Activated naive CD8-positive, alpha-beta T cell (primary cell): Measurements from ENCODE around the gene MACF1.
A peak's percentile ranks its signal among the peaks of the same experiment; 100 is the strongest.

Source experiments
- H3K27ac Mint-ChIP-seq: one replicate; pipeline ENCODE4 v1.8.0; 2021; ENCODE audit warnings: mixed read lengths
- H3K27me3 Mint-ChIP-seq: one replicate; pipeline ENCODE4 v1.8.0; 2021; ENCODE audit warnings: mixed read lengths
- H3K36me3 Mint-ChIP-seq: one replicate; pipeline ENCODE4 v1.8.0; 2021; ENCODE audit warnings: mixed read lengths
- H3K4me1 Mint-ChIP-seq: one replicate; pipeline ENCODE4 v1.8.0; 2021; ENCODE audit warnings: low read depth, mixed read lengths
- H3K4me3 Mint-ChIP-seq: one replicate; pipeline ENCODE4 v1.8.0; 2021; ENCODE audit warnings: mild to moderate bottlenecking, mixed read lengths
- H3K9me3 Mint-ChIP-seq: one replicate; pipeline ENCODE4 v1.8.0; 2021; ENCODE audit warnings: low read depth, mixed read lengths

MACF1 gene

DNA sequence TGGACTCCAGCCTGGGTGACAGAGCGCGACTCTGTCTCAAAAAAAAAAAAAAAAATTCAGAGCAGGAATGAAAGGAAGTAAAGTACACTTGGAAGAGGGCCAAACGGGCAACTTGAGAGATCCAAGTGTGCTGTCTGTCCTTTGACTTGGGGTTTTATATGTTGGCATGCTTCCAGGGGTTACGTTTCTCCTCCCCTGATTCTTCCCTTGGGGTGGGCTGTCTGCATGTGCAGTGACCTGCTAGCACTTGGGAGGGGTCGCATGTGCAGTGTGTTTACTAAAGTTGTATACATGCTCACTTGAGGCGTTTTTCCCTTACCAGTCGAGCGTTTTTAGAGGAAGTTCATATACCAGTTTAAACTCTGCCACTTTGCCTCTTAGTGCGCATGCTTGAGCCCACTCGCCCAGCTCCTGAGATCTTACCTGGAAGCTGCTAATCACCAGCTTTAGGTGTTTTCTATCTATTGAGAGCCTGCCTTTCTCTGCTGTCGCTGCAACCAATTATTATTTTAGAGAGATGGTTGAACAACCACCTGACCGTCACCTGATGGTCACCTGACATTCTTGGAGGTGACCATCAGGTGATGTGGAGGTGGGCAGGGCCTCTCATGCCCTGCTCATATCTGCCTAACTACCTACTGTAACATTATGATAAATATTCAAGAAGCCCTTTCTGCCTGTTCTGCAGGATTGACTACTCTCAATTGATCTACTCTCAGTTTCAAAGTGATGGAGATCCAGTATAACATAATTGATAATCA lies 140.1 kb downstream of the MACF1 start:
- Mint-ChIP-seq H3K4me3 (no peak overlapping the region), H3K4me1 (no peaks in the 10 kb centered on the region), H3K9me3 (no peaks in the 10 kb centered on the region), H3K36me3 (peaks cover 11% of the 10 kb centered on the region), H3K27ac (no peak overlapping the region), H3K27me3 (no peaks in the 10 kb centered on the region)

DNA sequence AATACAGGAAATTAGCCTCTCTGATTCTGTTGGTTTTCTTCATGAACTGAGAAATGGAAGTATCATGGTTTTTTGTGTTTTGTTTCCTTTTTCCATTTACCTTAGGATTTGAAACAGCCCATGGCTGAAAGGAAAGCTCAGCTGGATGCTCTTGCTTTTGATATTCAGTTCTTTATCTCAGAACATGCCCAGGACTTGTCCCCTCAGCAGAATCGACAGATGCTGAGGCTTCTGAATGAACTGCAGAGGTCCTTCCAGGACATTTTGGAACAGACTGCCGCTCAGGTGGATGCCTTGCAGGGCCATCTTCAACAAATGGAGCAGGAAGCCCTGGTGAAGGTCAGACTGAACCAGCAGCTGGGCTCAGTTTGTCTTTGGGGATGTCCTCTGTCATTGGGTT lies 142.4 kb downstream of the MACF1 start:
- Mint-ChIP-seq H3K9me3 (no peaks in the 10 kb centered on the region), H3K36me3 (peaks cover 15% of the 10 kb centered on the region), H3K4me1 (no peaks in the 10 kb centered on the region), H3K27ac (peak overlapping the region; percentile 68), H3K27me3 (no peaks in the 10 kb centered on the region), H3K4me3 (no peak overlapping the region)

- H3K9me3 Mint-ChIP-seq: no peaks in the 10 kb centered on the region
- H3K27me3 Mint-ChIP-seq: no peaks in the 10 kb centered on the region
- no peak overlapping the region for H3K27ac Mint-ChIP-seq
- H3K36me3 Mint-ChIP-seq: peaks cover 14% of the 10 kb centered on the region
- no peaks in the 10 kb centered on the region for H3K4me1 Mint-ChIP-seq
- no peak overlapping the region for H3K4me3 Mint-ChIP-seq
These were observed 143.8 kb downstream of the MACF1 start for GRCh38 chr1:39348278-39348677.

DNA sequence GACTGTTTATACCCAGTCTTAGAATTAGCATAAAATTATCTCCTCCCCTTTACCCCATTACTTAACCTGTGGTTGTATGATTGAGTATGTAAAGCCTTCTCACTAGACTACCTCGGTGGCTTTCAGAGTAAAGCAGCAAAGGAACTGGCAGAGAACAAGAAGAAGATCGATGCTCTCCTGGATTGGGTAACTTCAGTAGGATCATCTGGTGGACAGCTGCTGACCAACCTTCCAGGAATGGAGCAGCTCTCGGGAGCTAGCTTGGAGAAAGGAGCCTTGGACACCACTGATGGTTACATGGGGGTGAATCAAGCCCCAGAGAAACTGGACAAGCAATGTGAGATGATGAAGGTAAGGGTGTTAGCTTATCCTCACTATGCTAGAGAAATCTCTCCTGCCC lies 148.4 kb downstream of the MACF1 start:
- no peaks in the 10 kb centered on the region for H3K9me3 Mint-ChIP-seq
- no peak overlapping the region for H3K4me3 Mint-ChIP-seq
- no peaks in the 10 kb centered on the region for H3K4me1 Mint-ChIP-seq
- peak overlapping the region; percentile 48 for H3K27ac Mint-ChIP-seq
- H3K27me3 Mint-ChIP-seq: no peaks in the 10 kb centered on the region
- peaks cover 14% of the 10 kb centered on the region for H3K36me3 Mint-ChIP-seq

GRCh38 chr1:39354572-39354971 lies 150.1 kb downstream of the MACF1 start:
- Mint-ChIP-seq H3K27me3 (no peaks in the 10 kb centered on the region), H3K36me3 (peaks cover 12% of the 10 kb centered on the region), H3K27ac (no peak overlapping the region)

DNA sequence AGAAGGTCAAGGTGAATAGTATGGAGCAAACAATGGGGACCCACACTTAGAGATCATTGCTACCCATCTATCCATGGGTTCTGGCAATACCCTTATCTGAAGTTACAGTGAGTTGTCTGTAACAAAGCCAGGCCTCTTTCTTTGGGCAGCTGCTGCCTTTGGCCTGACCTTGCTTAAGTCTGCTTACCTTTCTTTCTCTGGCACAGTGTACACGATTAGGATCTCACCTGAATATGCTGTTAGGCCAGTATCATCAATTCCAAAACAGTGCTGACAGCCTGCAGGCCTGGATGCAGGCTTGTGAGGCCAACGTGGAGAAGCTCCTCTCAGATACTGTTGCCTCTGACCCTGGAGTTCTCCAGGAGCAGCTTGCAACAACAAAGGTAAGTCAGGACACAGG lies 154.0 kb downstream of the MACF1 start:
- Mint-ChIP-seq H3K4me3 (no peak overlapping the region), H3K4me1 (no peaks in the 10 kb centered on the region), H3K36me3 (peaks cover 10% of the 10 kb centered on the region), H3K27ac (peak overlapping the region; percentile 47), H3K9me3 (no peaks in the 10 kb centered on the region), H3K27me3 (no peaks in the 10 kb centered on the region)

More at GRCh38 chr1:39354572-39354971, 150.1 kb downstream of the MACF1 start:
- Mint-ChIP-seq H3K4me3 (no peak overlapping the region), H3K9me3 (no peaks in the 10 kb centered on the region), H3K4me1 (no peaks in the 10 kb centered on the region)

DNA sequence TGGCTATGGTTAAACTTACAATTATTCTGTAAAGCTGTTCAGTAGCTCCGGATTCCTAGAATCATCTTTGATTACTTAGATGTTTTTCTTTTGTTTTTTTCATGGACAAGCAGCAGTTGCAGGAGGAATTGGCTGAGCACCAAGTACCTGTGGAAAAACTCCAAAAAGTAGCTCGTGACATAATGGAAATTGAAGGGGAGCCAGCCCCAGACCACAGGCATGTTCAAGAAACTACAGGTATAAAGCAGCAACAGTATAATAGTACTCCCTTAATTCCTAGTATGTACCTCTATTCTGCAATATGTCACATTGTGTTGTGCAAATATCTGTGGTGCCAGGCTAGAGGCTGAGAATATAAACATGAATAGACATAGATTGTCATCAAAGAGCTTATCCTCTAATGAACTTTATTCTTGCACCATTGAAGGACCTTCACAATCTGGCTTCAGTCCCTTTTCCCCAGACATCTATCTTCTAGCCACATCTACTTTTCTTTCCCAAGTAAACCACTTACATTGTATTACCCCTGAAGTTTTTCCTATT lies 154.6 kb downstream of the MACF1 start:
- H3K27me3 Mint-ChIP-seq: no peaks in the 10 kb centered on the region
- no peak overlapping the region for H3K4me3 Mint-ChIP-seq
- H3K27ac Mint-ChIP-seq: no peak overlapping the region
- H3K4me1 Mint-ChIP-seq: no peaks in the 10 kb centered on the region
- peaks cover 10% of the 10 kb centered on the region for H3K36me3 Mint-ChIP-seq
- no peaks in the 10 kb centered on the region for H3K9me3 Mint-ChIP-seq

DNA sequence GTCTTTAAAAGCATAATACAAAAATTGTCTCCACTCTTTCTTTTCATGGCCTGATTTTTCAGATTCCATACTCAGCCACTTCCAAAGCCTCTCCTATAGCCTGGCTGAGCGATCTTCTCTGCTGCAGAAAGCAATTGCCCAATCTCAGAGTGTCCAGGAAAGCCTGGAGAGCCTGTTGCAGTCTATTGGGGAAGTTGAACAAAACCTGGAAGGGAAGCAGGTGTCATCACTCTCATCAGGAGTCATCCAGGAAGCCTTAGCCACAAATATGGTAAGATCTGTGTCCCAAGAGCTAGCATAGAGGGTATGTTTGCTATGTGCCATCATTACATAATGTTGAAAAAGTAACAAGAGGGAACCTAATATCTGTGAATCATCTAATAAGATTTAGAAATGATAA lies 156.2 kb downstream of the MACF1 start:
- no peaks in the 10 kb centered on the region for H3K9me3 Mint-ChIP-seq
- H3K27ac Mint-ChIP-seq: peak overlapping the region; percentile 5
- no peaks in the 10 kb centered on the region for H3K27me3 Mint-ChIP-seq
- no peak overlapping the region for H3K4me3 Mint-ChIP-seq
- no peaks in the 10 kb centered on the region for H3K4me1 Mint-ChIP-seq
- H3K36me3 Mint-ChIP-seq: peaks cover 10% of the 10 kb centered on the region

GRCh38 chr1:39361446-39361845 lies 157.0 kb downstream of the MACF1 start:
- H3K27ac Mint-ChIP-seq: peak overlapping the region; percentile 62
- H3K4me1 Mint-ChIP-seq: no peaks in the 10 kb centered on the region
- no peak overlapping the region for H3K4me3 Mint-ChIP-seq
- H3K36me3 Mint-ChIP-seq: peaks cover 13% of the 10 kb centered on the region
- no peaks in the 10 kb centered on the region for H3K27me3 Mint-ChIP-seq
- H3K9me3 Mint-ChIP-seq: no peaks in the 10 kb centered on the region

- H3K27ac Mint-ChIP-seq: peak overlapping the region; percentile 35
- H3K4me1 Mint-ChIP-seq: no peaks in the 10 kb centered on the region
- peaks cover 12% of the 10 kb centered on the region for H3K36me3 Mint-ChIP-seq
- no peak overlapping the region for H3K4me3 Mint-ChIP-seq
- H3K27me3 Mint-ChIP-seq: no peaks in the 10 kb centered on the region
- no peaks in the 10 kb centered on the region for H3K9me3 Mint-ChIP-seq
These were observed 158.8 kb downstream of the MACF1 start for GRCh38 chr1:39363267-39363666.

- no peak overlapping the region for H3K4me3 Mint-ChIP-seq
- H3K27me3 Mint-ChIP-seq: no peaks in the 10 kb centered on the region
- H3K36me3 Mint-ChIP-seq: peaks cover 13% of the 10 kb centered on the region
- no peaks in the 10 kb centered on the region for H3K4me1 Mint-ChIP-seq
- no peak overlapping the region for H3K27ac Mint-ChIP-seq
- H3K9me3 Mint-ChIP-seq: no peaks in the 10 kb centered on the region
These were observed 163.6 kb downstream of the MACF1 start for GRCh38 chr1:39368045-39368444.

DNA sequence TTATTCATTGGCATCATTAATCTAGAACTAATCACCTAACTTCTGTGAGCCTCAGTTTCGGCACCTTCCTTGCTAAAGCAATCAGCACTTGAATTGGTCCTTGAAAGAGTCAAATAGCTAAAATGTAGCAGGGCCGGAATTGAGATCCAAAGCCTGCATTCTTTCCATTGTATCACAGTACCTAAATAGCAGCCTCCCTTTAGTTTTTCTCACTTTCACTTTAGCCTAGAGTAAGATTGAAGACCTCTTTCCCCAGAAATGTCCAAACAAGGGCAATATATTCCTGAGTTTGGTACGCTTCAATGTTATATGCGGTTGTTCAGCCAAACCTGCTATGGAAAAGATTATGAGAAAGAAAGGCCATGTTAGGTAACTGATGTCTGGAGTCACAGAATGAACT lies 165.1 kb downstream of the MACF1 start:
- Mint-ChIP-seq H3K27me3 (no peaks in the 10 kb centered on the region), H3K36me3 (peaks cover 13% of the 10 kb centered on the region), H3K4me1 (no peaks in the 10 kb centered on the region), H3K27ac (no peak overlapping the region), H3K4me3 (no peak overlapping the region), H3K9me3 (no peaks in the 10 kb centered on the region)

DNA sequence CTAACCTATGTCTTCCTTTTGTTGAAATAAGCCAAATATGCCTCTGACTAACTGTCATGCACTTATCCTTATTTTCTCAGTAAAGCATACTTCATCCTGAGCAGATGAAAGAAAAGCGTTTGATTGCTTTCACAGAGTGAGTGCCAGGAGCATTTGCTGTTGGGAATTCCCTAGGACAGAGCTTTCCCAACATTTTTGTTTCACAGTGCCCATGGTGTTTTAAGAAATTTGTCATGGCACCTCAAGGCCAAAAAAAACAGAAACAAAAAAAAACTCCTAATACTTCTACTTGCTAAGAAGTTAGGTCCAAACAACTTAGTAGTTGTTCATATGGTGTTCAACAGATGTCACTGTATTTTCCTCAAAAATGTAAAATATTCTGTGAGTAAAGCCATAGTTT lies 166.1 kb downstream of the MACF1 start:
- Mint-ChIP-seq H3K36me3 (peaks cover 13% of the 10 kb centered on the region), H3K4me3 (no peak overlapping the region), H3K4me1 (no peaks in the 10 kb centered on the region), H3K9me3 (no peaks in the 10 kb centered on the region), H3K27me3 (no peaks in the 10 kb centered on the region), H3K27ac (no peak overlapping the region)

- H3K4me3 Mint-ChIP-seq: no peak overlapping the region
- H3K36me3 Mint-ChIP-seq: peaks cover 10% of the 10 kb centered on the region
- no peaks in the 10 kb centered on the region for H3K27me3 Mint-ChIP-seq
- no peak overlapping the region for H3K27ac Mint-ChIP-seq
- no peaks in the 10 kb centered on the region for H3K4me1 Mint-ChIP-seq
- no peaks in the 10 kb centered on the region for H3K9me3 Mint-ChIP-seq
These were observed 167.6 kb downstream of the MACF1 start for GRCh38 chr1:39372105-39372504.

- Mint-ChIP-seq H3K9me3 (no peaks in the 10 kb centered on the region), H3K4me1 (no peaks in the 10 kb centered on the region), H3K27me3 (no peaks in the 10 kb centered on the region), H3K27ac (no peak overlapping the region), H3K4me3 (no peak overlapping the region), H3K36me3 (peaks cover 2% of the 10 kb centered on the region)
These were observed 172.2 kb downstream of the MACF1 start for GRCh38 chr1:39376656-39377055.

DNA sequence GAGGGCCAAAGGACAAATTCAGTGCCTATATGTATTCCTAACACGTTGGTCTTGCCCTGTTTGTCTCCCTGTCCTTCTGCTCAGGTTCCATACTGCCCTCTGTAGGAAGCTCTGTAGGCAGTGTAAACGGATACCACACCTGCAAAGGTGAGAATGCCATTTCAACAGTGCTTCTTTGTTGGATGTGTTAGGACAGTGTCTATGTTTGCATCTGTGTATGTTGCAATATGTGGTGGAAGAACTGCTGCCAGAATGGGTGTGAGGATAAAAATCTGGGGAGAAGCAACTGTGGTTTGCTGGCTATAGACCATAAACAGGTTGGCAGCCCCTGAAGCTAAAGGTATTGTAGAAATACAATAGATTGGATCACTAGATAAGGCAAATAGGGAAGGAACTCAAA lies 173.9 kb downstream of the MACF1 start:
- no peak overlapping the region for H3K4me3 Mint-ChIP-seq
- no peak overlapping the region for H3K27ac Mint-ChIP-seq
- no peaks in the 10 kb centered on the region for H3K36me3 Mint-ChIP-seq
- H3K9me3 Mint-ChIP-seq: no peaks in the 10 kb centered on the region
- H3K4me1 Mint-ChIP-seq: no peaks in the 10 kb centered on the region
- no peaks in the 10 kb centered on the region for H3K27me3 Mint-ChIP-seq
